A673 (cell line): ENCODE data around the gene GYS1. TPM values are rescaled to one million over a fixed set of nuclear protein-coding genes. Genes with fewer than 3 reads are reported as not detected.

Experiments used
- BruUV-seq: library from RNA; stranded (reverse); fragments of 400-500 nt; replicated peaks from 2 replicates; lab custom pipeline; 2021; lab: Mats Ljungman, UMichigan
- CTCF ChIA-PET: fragments of 300-600 bp; sonication (Branson Sonifier 250); formaldehyde crosslinking; loops from one replicate; lab custom pipeline; 2022; ENCODE audit warnings: antibody characterized with exemption; lab: Charles Lee
- POLR2A ChIA-PET: fragments of 300-600 bp; sonication (Branson Sonifier 250); formaldehyde crosslinking; loops from one replicate; lab custom pipeline; 2022; ENCODE audit warnings: antibody characterized with exemption; ENCODE audit not compliant: low non-redundant PET; lab: Charles Lee
- DNase-seq: peaks from one replicate; pipeline ENCODE4 v3.0.0-alpha.2; 2015; ENCODE audit warnings: low spot score
- H3K27ac ChIP-seq: fragments of 200-600 bp; sonication (generic); 2 replicates; pipeline ENCODE4 v1.5.1; 2016; ENCODE audit warnings: mixed run types, low read depth, mild to moderate bottlenecking, mixed read lengths, antibody characterized with exemption, low read length; ENCODE audit not compliant: poor library complexity, severe bottlenecking
- H3K27me3 ChIP-seq: fragments of 200-600 bp; sonication (generic); replicated peaks from 2 replicates; pipeline ENCODE4 v1.6.1; 2017; ENCODE audit warnings: mixed run types, low read depth, mild to moderate bottlenecking, mixed read lengths, antibody characterized with exemption, low read length; ENCODE audit not compliant: insufficient read depth, poor library complexity
- H3K36me3 ChIP-seq: fragments of 200-600 bp; sonication (generic); 2 replicates; pipeline ENCODE4 v1.6.1; 2016; ENCODE audit warnings: mixed run types, mild to moderate bottlenecking, mixed read lengths, antibody characterized with exemption, low read length; ENCODE audit not compliant: insufficient read depth, poor library complexity, severe bottlenecking
- H3K4me1 ChIP-seq: fragments of 200-600 bp; sonication (generic); 2 replicates; pipeline ENCODE4 v1.6.1; 2017; ENCODE audit warnings: mixed run types, mild to moderate bottlenecking, mixed read lengths, antibody characterized with exemption, low read length; ENCODE audit not compliant: insufficient read depth, poor library complexity, severe bottlenecking
- H3K4me3 ChIP-seq: fragments of 200-600 bp; sonication (generic); 2 replicates; pipeline ENCODE4 v1.5.1; 2016; ENCODE audit warnings: low read depth, mixed run types, mild to moderate bottlenecking, mixed read lengths, low read length; ENCODE audit not compliant: poor library complexity, severe bottlenecking
- H3K9me3 ChIP-seq: fragments of 200-600 bp; sonication (generic); 2 replicates; pipeline ENCODE4 v1.6.1; 2016; ENCODE audit warnings: mixed run types, low read depth, mild to moderate bottlenecking, mixed read lengths, antibody characterized with exemption, low read length; ENCODE audit not compliant: poor library complexity, severe bottlenecking
- CTCF ChIP-seq: fragments of 300-800, 200-600 bp; sonication (generic); conservative IDR thresholded peaks from 2 replicates; pipeline ENCODE4 v1.5.1; 2017; ENCODE audit warnings: low read depth, mild to moderate bottlenecking, antibody characterized with exemption, low read length, moderate library complexity, mixed read lengths
- EZH2 ChIP-seq: fragments of 200-600 bp; sonication (generic); IDR thresholded peaks from 2 replicates; pipeline ENCODE4 v1.6.1; 2017; ENCODE audit warnings: borderline replicate concordance, low read depth, mild to moderate bottlenecking, mixed read lengths, antibody characterized with exemption, low read length; ENCODE audit not compliant: poor library complexity, severe bottlenecking
- intact Hi-C: fragments of 100-400 bp; cut with micrococcal nuclease; formaldehyde crosslinking; loops from one replicate; pipeline ENCODE4 v1.10.0; 2022; ENCODE audit not compliant: unreplicated experiment
- microRNA-seq: library from miRNA; unstranded; fragments of <30 nt; microRNA quantifications from one replicate; pipeline ENCODE4 v1.2.0, GENCODE V29; 2021
- total RNA-seq: library from RNA; stranded (reverse); gene quantifications from 2 replicates; pipeline ENCODE4 v1.2.3, GENCODE V29; 2021

The GYS1 gene
- total RNA-seq, 1 experiment from 2014 or later: 57.0 TPM

GRCh38 chr19:48918801-48919247, 74.3 kb downstream of the GYS1 start:
- no peaks in the 10 kb centered on the region for H3K27me3 ChIP-seq
- intact Hi-C loops: no loop called here

More at GRCh38 chr19:48918801-48919247, 74.3 kb downstream of the GYS1 start:
- POLR2A ChIA-PET: no interaction called here
- Histone ChIP-seq H3K4me1 (no peaks in the 10 kb centered on the region), H3K4me3 (no peak overlapping the region), H3K9me3 (no peaks in the 10 kb centered on the region), H3K36me3 (peaks cover 11% of the 10 kb centered on the region), H3K27ac (no peak overlapping the region)
- BruUV-seq: no TSS peak
- peak; percentile 70 for DNase-seq
- TF ChIP-seq EZH2: no peak
- no peak for TF ChIP-seq CTCF
- CTCF ChIA-PET: interaction anchor here (0.6 to 0.8 kb wide), 2 partner anchors 52 to 131 kb away, joined by 3 read pairs; no protein-coding TSS in a partner anchor

Small RNA genes lying within 50 kb of the gene (microRNA-seq; reads per million reads assigned to microRNA genes)
- 1.6 reads per million for gene MIR6798

Other genes with a start within 250 kb of the GYS1 start
- not detected in 2 replicates for gene IZUMO1, start 246.4 kb downstream of the GYS1 start, total RNA-seq
- gene FUT1, start 240.7 kb downstream of the GYS1 start, total RNA-seq: 0.06 and 0.15 TPM in 2 replicates
- gene FGF21, start 237.8 kb downstream of the GYS1 start, total RNA-seq: not detected in 2 replicates
- gene BCAT2, start 182.3 kb downstream of the GYS1 start, total RNA-seq: 54.0 and 62.7 TPM in 2 replicates
- gene HSD17B14, start 156.8 kb downstream of the GYS1 start, total RNA-seq: 2.0 and 3.0 TPM in 2 replicates
- 20.7 and 24.1 TPM in 2 replicates for gene PLEKHA4, start 124.7 kb downstream of the GYS1 start, total RNA-seq
- gene PPP1R15A, start 120.9 kb downstream of the GYS1 start, total RNA-seq: 27.6 and 41.2 TPM in 2 replicates
- not detected in 2 replicates for gene TULP2, start 94.6 kb downstream of the GYS1 start, total RNA-seq
- gene NUCB1, start 93.0 kb downstream of the GYS1 start, total RNA-seq: 86.7 and 109 TPM in 2 replicates
- gene DHDH, start 59.6 kb downstream of the GYS1 start, total RNA-seq: not detected in 2 replicates
- gene BAX, start 38.4 kb downstream of the GYS1 start, total RNA-seq: 103 and 112 TPM in 2 replicates
- 1,330 and 1,983 TPM in 2 replicates for gene FTL, start 28.0 kb downstream of the GYS1 start, total RNA-seq
- 227 and 241 TPM in 2 replicates for gene RUVBL2, start 578 bp upstream of the GYS1 start, total RNA-seq
- gene LHB, start 23.8 kb upstream of the GYS1 start, total RNA-seq: not detected in 2 replicates
- not detected in 2 replicates for gene CGB3, start 31.0 kb upstream of the GYS1 start, total RNA-seq
- not detected in 2 replicates for gene CGB2, start 38.6 kb upstream of the GYS1 start, total RNA-seq
- not detected in 2 replicates for gene CGB1, start 43.6 kb upstream of the GYS1 start, total RNA-seq
- gene CGB5, start 50.5 kb upstream of the GYS1 start, total RNA-seq: not detected in 2 replicates
- not detected in 2 replicates for gene CGB8, start 55.8 kb upstream of the GYS1 start, total RNA-seq
- not detected in 2 replicates for gene CGB7, start 64.4 kb upstream of the GYS1 start, total RNA-seq
- not detected in 2 replicates for gene NTF4, start 71.5 kb upstream of the GYS1 start, total RNA-seq
- gene KCNA7, start 79.4 kb upstream of the GYS1 start, total RNA-seq: not detected in 2 replicates
- 291 and 295 TPM in 2 replicates for gene SNRNP70, start 92.1 kb upstream of the GYS1 start, total RNA-seq
- 19.9 and 24.3 TPM in 2 replicates for gene LIN7B, start 121.1 kb upstream of the GYS1 start, total RNA-seq
- 1.7 and 2.6 TPM in 2 replicates for gene C19orf73, start 125.8 kb upstream of the GYS1 start, total RNA-seq
- gene PPFIA3, start 126.2 kb upstream of the GYS1 start, total RNA-seq: 33.1 and 33.6 TPM in 2 replicates
- not detected in 2 replicates for gene HRC, start 162.1 kb upstream of the GYS1 start, total RNA-seq
- gene TRPM4, start 164.5 kb upstream of the GYS1 start, total RNA-seq: 107 and 116 TPM in 2 replicates